Type B pancreatic cell (in vitro differentiated cells): ENCODE results near the gene CDK9. TPM values are rescaled to one million over a fixed set of nuclear protein-coding genes. Genes with fewer than 3 reads are reported as not detected.
A peak's percentile ranks its signal among the peaks of the same experiment; 100 is the strongest.

Source experiments
- DNase-seq: peaks from one replicate; pipeline ENCODE4 v3.0.0; 2021; ENCODE audit warnings: mixed read lengths; ENCODE audit not compliant: unreplicated experiment; ENCODE audit errors: extremely low spot score
- H3K27ac Mint-ChIP-seq: 2 replicates; pipeline ENCODE4 v1.8.0; 2021; ENCODE audit warnings: mild to moderate bottlenecking, mixed read lengths
- H3K27me3 Mint-ChIP-seq: 2 replicates; pipeline ENCODE4 v1.8.0; 2021; ENCODE audit warnings: mixed read lengths
- H3K36me3 Mint-ChIP-seq: 2 replicates; pipeline ENCODE4 v1.8.0; 2021; ENCODE audit warnings: mixed read lengths
- H3K4me1 Mint-ChIP-seq: one replicate; pipeline ENCODE4 v1.8.0; 2021; ENCODE audit warnings: mixed read lengths; ENCODE audit not compliant: unreplicated experiment
- H3K4me3 Mint-ChIP-seq: 2 replicates; pipeline ENCODE4 v1.8.0; 2021; ENCODE audit warnings: mild to moderate bottlenecking, mixed read lengths
- H3K9me3 Mint-ChIP-seq: 2 replicates; pipeline ENCODE4 v1.8.0; 2021; ENCODE audit warnings: mixed read lengths
- CTCF ChIP-seq: fragments of 200-600 bp; sonication (generic); conservative IDR thresholded peaks from 2 replicates; pipeline ENCODE4 v1.5.0; 2021; ENCODE audit warnings: antibody characterized with exemption, mild to moderate bottlenecking
- total RNA-seq: library from RNA; stranded (reverse); gene quantifications from 2 replicates; pipeline ENCODE4 v1.2.1, GENCODE V29; 2021; ENCODE audit warnings: low replicate concordance

CDK9 gene
- total RNA-seq, 1 donor from 2014 or later: 77.3 TPM

- Mint-ChIP-seq H3K9me3 (no peaks in the 10 kb centered on the region), H3K36me3 (no peaks in the 10 kb centered on the region), H3K4me3 (peak overlapping the region; percentile 48), H3K4me1 (peaks cover 9% of the 10 kb centered on the region), H3K27me3 (no peaks in the 10 kb centered on the region), H3K27ac (peak overlapping the region; percentile 46)
- DNase-seq: no peak
- no peak for TF ChIP-seq CTCF
Observed at GRCh38 chr9:127796225-127796813, 10.5 kb downstream of the CDK9 start.

GRCh38 chr9:127796852-127797370 is 11.1 kb downstream of the CDK9 start:
- Mint-ChIP-seq H3K4me1 (peaks cover 11% of the 10 kb centered on the region), H3K4me3 (peak overlapping the region; percentile 48), H3K27me3 (no peaks in the 10 kb centered on the region), H3K9me3 (no peaks in the 10 kb centered on the region), H3K27ac (peak overlapping the region; percentile 46), H3K36me3 (no peaks in the 10 kb centered on the region)
- no peak for TF ChIP-seq CTCF
- DNase-seq: no peak

GRCh38 chr9:127801955-127802575 is 16.2 kb downstream of the CDK9 start:
- no peaks in the 10 kb centered on the region for H3K9me3 Mint-ChIP-seq
- DNase-seq: no peak
- H3K4me1 Mint-ChIP-seq: peaks cover 14% of the 10 kb centered on the region
- H3K4me3 Mint-ChIP-seq: peak overlapping the region; percentile 87
- TF ChIP-seq CTCF: peak; percentile 44
- peak overlapping the region; percentile 73 for H3K27ac Mint-ChIP-seq
- no peaks in the 10 kb centered on the region for H3K27me3 Mint-ChIP-seq
- peaks cover 4% of the 10 kb centered on the region for H3K36me3 Mint-ChIP-seq

- Mint-ChIP-seq H3K4me3 (peak within 1 kb of the TSS; percentile 93), H3K27me3 (no peaks in the 10 kb centered on the region), H3K9me3 (no peaks in the 10 kb centered on the region), H3K27ac (peak within 1 kb of the TSS; percentile 82), H3K36me3 (peaks cover 4% of the 10 kb centered on the region), H3K4me1 (peaks cover 13% of the 10 kb centered on the region)
- TF ChIP-seq CTCF: no peak
- peak; percentile 82 for DNase-seq
Observed at GRCh38 chr9:127802576-127803443, 17.0 kb downstream of the CDK9 start, which contains the start of gene FPGS. Gene FPGS, plus strand, starts transcription at chr9:127802882. Its CDS starts 43 bp downstream, at chr9:127802925.

- DNase-seq: no peak
- no peak for TF ChIP-seq CTCF
- peaks cover 13% of the 10 kb centered on the region for H3K4me1 Mint-ChIP-seq
- peak overlapping the region; percentile 93 for H3K4me3 Mint-ChIP-seq
- H3K27ac Mint-ChIP-seq: peak overlapping the region; percentile 82
- no peaks in the 10 kb centered on the region for H3K27me3 Mint-ChIP-seq
- H3K36me3 Mint-ChIP-seq: peaks cover 4% of the 10 kb centered on the region
- no peaks in the 10 kb centered on the region for H3K9me3 Mint-ChIP-seq
Observed at GRCh38 chr9:127803507-127804352, 17.9 kb downstream of the CDK9 start.
